Keratinocyte (primary cell): Measurements from ENCODE around the gene USP53.

Experiments used
- EZH2 ChIP-seq: IDR thresholded peaks from one replicate; pipeline ENCODE4 v1.6.1; 2012; ENCODE audit warnings: inconsistent platforms, mild to moderate bottlenecking, low read length, moderate library complexity
- TF ChIP-seq, protein P1 (sequence below), 3 experiments: IDR thresholded peaks in 1 of 3; conservative IDR thresholded peaks in 1 of 3; optimal IDR thresholded peaks in 1 of 3; 2 replicates in 2 of 3; 3 replicates in 1 of 3; pipeline versions ENCODE3 to v1.5.1; 2011; ENCODE audit warnings: low read length in 3 of 3, mild to moderate bottlenecking in 3 of 3, moderate library complexity in 2 of 3, control low read depth in 1 of 3, inconsistent platforms in 1 of 3; ENCODE audit not compliant: insufficient read depth in 2 of 3; ENCODE audit errors: extremely low read depth in 1 of 3

DNA sequence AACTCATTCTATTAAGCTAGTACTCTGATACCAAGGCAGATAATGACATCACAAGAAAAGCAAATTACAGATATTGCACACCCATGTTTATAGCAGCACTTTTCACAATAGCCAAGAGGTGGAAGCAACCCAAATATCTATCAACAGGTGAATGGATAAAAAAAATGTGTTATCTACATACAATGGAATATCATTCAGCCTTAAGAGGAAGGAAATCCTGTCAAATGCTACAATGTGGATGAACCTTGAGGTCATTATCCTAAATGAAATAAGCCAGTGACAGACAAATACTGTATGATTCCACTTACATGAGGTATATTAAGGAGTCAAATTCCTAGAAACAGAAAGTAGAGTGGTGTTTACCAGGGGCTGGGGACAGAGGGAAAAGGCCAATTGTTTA is 95.1 kb downstream of the USP53 start:
- TF ChIP-seq, protein P1, sequence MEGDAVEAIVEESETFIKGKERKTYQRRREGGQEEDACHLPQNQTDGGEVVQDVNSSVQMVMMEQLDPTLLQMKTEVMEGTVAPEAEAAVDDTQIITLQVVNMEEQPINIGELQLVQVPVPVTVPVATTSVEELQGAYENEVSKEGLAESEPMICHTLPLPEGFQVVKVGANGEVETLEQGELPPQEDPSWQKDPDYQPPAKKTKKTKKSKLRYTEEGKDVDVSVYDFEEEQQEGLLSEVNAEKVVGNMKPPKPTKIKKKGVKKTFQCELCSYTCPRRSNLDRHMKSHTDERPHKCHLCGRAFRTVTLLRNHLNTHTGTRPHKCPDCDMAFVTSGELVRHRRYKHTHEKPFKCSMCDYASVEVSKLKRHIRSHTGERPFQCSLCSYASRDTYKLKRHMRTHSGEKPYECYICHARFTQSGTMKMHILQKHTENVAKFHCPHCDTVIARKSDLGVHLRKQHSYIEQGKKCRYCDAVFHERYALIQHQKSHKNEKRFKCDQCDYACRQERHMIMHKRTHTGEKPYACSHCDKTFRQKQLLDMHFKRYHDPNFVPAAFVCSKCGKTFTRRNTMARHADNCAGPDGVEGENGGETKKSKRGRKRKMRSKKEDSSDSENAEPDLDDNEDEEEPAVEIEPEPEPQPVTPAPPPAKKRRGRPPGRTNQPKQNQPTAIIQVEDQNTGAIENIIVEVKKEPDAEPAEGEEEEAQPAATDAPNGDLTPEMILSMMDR (optimal IDR thresholded peaks at IDR 0.05 in 1 of 3, IDR thresholded peaks at IDR 0.05 in 1 of 3, conservative IDR thresholded peaks at IDR 0.05 in 1 of 3; ENCODE audit: extremely low read depth in 1 of 3, insufficient read depth in 2 of 3, low read length in 3 of 3): no peak
- TF ChIP-seq EZH2: no peak
